SK-N-SH treated with all-trans-retinoic acid at 6 μM for 48 hours (cell line): ENCODE measurements around the gene KRT20.

ENCODE experiments used
- ARNTL ChIP-seq: fragments of 450-650 bp; formaldehyde crosslinking; IDR thresholded peaks from 2 replicates; pipeline ENCODE4 v1.5.0; 2020; ENCODE audit warnings: low read depth, mild to moderate bottlenecking, moderate library complexity, borderline replicate concordance
- CREB5 ChIP-seq: fragments of 250-450 bp; sonication (Bioruptor Pico); IDR thresholded peaks from 2 replicates; pipeline ENCODE4 v1.5.1; 2020; ENCODE audit warnings: low read depth, mild to moderate bottlenecking, moderate library complexity
- ESRRG ChIP-seq: fragments of 250-450 bp; sonication (Bioruptor Pico); IDR thresholded peaks from 2 replicates; pipeline ENCODE4 v1.6.1; 2021; ENCODE audit warnings: mild to moderate bottlenecking
- OSR1 ChIP-seq: fragments of 250-450 bp; sonication (Bioruptor Pico); IDR thresholded peaks from 2 replicates; pipeline ENCODE4 v1.8.0; 2022; ENCODE audit warnings: moderate library complexity, mild to moderate bottlenecking, inconsistent platforms
- PATZ1 ChIP-seq: fragments of 250-450 bp; sonication (Bioruptor Pico); IDR thresholded peaks from 2 replicates; pipeline ENCODE4 v1.8.0; 2020; ENCODE audit warnings: mild to moderate bottlenecking, moderate library complexity, borderline replicate concordance
- POU6F1 ChIP-seq: fragments of 250-450 bp; sonication (Bioruptor Pico); IDR thresholded peaks from 2 replicates; pipeline ENCODE4 v1.8.0; 2021; ENCODE audit warnings: low read depth, mild to moderate bottlenecking, moderate library complexity, borderline replicate concordance
- PPARA ChIP-seq: fragments of 250-450 bp; sonication (Bioruptor Pico); IDR thresholded peaks from 2 replicates; pipeline ENCODE4 v1.5.0; 2020; ENCODE audit warnings: mild to moderate bottlenecking, borderline replicate concordance
- TOX ChIP-seq: fragments of 250-450 bp; sonication (Bioruptor Pico); IDR thresholded peaks from 2 replicates; pipeline ENCODE4 v1.8.0; 2021; ENCODE audit warnings: mild to moderate bottlenecking, moderate library complexity, borderline replicate concordance
- ZFP3 ChIP-seq: fragments of 250-450 bp; sonication (Bioruptor Pico); IDR thresholded peaks from 2 replicates; pipeline ENCODE4 v1.5.0; 2020; ENCODE audit warnings: mild to moderate bottlenecking, moderate library complexity
- ZFP30 ChIP-seq: fragments of 450-650 bp; formaldehyde crosslinking; IDR thresholded peaks from 2 replicates; pipeline ENCODE4 v1.5.0; 2022; ENCODE audit warnings: mild to moderate bottlenecking, moderate library complexity

GRCh38 chr17:40836020-40836419, 49.0 kb downstream of the KRT20 start:
- TF ChIP-seq ARNTL (CRISPR knock-in tag) (no peak), PPARA (CRISPR knock-in tag) (no peak), PATZ1 (no peak), ZFP3 (CRISPR knock-in tag) (no peak), ZFP30 (CRISPR knock-in tag) (no peak), POU6F1 (no peak), OSR1 (CRISPR knock-in tag) (no peak), ESRRG (CRISPR knock-in tag) (no peak), CREB5 (no peak), TOX (CRISPR knock-in tag) (no peak)
